ENCODE results near the gene AGTPBP1. TPM values are rescaled to one million over a fixed set of nuclear protein-coding genes. Genes with fewer than 3 reads are reported as not detected.
A peak's percentile ranks its signal among the peaks of the same experiment; 100 is the strongest.
"Not testable (repeated sequence)": the region's sequence is repeated elsewhere in the genome, so short reads cannot be mapped to it uniquely, and the experiment has no call there.

Gene AGTPBP1
- total RNA-seq, 2 experiments from 2014 or later = 39.3 to 41.8 TPM

DNA sequence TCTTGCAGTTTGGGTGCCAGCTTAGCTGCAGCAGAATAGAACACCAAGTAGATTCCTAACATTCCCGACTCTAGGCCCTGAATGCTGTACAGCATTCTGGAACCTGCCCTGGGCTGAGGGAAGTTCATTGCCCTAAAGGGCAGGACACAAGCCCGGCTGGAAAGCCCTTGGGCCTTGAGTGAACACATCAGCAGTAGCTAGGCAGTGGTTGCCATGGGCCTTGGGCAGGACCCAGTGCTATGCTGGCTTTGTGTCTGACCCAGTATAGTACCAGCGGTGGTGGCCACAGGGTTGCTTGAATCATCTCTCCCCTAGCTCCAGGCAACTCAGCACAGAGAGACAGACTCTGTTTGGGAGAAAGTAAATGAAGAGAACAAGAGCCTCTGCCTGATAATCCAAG, 137.8 kb downstream of the AGTPBP1 start:
- POLR2A ChIA-PET = no interaction called here

DNA sequence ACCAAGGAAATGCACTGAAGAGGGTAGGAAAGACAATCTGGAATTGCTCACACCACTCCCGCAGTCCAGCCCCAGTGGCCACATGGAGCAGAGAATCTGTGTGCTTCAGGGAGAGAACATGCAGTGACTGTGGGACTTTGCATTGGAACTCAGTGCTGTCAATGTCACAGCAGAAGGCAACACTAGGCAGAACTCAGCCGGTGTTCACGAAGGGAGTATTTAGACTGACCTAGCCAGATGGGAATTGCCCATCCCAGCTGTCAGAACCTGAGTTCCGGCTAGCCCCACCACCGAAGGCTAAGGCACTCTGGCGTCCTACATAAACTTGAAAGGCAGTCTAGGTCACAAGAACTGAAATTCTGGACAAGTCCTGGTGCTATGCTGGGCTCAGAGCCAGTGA, 139.0 kb downstream of the AGTPBP1 start:
- Mint-ChIP-seq H3K36me3 (ENCODE audit: low read depth) (peaks cover 16% of the 10 kb centered on the region), H3K27ac (no peak overlapping the region), H3K4me1 (peaks cover 22% of the 10 kb centered on the region), H3K9me3 (no peaks in the 10 kb centered on the region), H3K4me3 (no peak overlapping the region), H3K27me3 (no peaks in the 10 kb centered on the region)
- ChIA-PET POLR2A (no interaction called here), CTCF (interaction anchor here (1.1 kb wide), 1 partner anchor 9 kb away, joined by 3 read pairs; no protein-coding TSS in a partner anchor)
- DNase-seq = no peak

More for the DNA sequence above, 137.8 kb downstream of the AGTPBP1 start:
- no peak for DNase-seq
- Mint-ChIP-seq H3K4me1 (peaks cover 20% of the 10 kb centered on the region), H3K4me3 (no peak overlapping the region), H3K27me3 (no peaks in the 10 kb centered on the region), H3K27ac (no peak overlapping the region), H3K9me3 (no peaks in the 10 kb centered on the region), H3K36me3 (ENCODE audit: low read depth) (peaks cover 16% of the 10 kb centered on the region)
- CTCF ChIA-PET = no interaction called here

DNA sequence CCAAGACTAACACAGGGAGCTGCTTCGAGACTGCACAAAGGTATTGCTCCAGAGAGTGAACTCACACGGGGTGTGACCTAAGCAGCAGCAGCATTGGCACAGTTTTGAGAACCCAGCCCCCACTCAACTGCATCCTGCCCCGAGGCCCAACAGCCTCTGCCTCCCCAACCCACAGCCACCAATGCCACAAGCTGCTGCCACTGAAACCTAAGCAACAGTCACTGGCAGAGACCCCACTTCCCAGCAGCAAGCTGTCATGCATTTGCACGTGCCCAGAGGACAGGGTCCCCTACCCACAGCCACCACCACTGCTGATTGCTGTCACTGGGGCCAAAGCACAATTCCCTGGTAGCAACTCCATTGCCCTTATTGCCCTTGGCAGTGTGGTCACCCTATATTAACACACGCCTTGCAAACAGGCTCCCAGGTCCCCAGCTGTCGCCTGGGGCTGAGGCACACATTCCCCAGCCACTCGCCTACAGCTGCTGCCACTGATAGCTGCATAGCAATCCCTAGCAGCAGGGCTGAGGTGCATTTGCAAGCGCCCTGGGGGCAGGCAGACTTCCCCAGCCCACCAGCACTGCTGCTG, 141.0 kb downstream of the AGTPBP1 start:
- Mint-ChIP-seq H3K4me3 (no peak overlapping the region), H3K4me1 (peaks cover 22% of the 10 kb centered on the region), H3K27me3 (no peaks in the 10 kb centered on the region), H3K36me3 (ENCODE audit: low read depth) (peaks cover 16% of the 10 kb centered on the region), H3K27ac (no peak overlapping the region), H3K9me3 (no peaks in the 10 kb centered on the region)
- ChIA-PET POLR2A (no interaction called here), CTCF (no interaction called here)
- DNase-seq = peak; percentile 52

DNA sequence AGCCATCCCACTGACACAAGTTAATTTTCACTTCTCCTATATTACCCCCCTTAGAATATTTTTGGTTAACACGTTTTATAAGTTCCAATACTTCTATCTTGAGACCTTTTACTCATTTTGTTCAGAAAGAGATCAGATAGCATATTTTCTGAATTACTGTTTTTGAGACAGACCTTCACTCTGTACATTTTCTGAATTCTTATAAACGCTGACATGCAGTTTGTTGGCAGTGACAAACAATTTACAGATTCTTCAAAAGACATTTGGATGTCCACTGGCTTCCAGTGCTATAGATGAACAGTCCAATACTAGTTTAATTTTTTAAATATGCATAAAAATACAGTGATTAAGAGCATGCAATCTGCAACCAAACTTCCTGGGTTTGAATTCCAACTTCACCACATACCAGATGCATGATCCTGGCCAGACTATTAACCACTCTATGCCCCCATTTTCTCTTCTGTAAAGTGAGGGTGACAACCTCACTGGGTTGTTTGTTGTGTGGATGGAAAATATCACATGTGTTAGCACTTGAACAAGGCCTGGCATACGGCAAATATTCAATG, 142.1 kb downstream of the AGTPBP1 start:
- Mint-ChIP-seq H3K36me3 (ENCODE audit: low read depth) (peaks cover 10% of the 10 kb centered on the region), H3K4me3 (no peak overlapping the region), H3K9me3 (no peaks in the 10 kb centered on the region), H3K4me1 (peaks cover 22% of the 10 kb centered on the region), H3K27me3 (no peaks in the 10 kb centered on the region), H3K27ac (no peak overlapping the region)
- CTCF ChIA-PET = no interaction called here
- no peak for DNase-seq
- POLR2A ChIA-PET = no interaction called here

DNA sequence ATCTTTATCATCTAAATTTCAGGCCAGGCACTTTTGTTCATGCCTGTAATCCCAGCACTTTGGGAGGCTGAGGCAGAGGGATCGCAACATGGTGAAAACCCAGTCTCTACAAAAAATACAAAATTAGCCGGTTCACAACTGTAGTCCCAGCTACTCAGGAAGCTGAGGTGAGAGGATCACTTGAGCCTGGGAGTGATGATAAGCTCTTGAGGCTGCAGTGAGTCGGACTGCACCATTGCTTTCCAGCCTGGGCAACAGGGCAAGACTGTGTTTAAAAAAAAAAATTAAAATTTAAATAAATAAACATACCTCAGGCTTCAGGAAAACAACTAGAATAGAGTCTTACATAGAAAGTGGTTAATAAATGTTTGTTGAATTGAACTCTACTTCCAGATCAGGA, 147.4 kb downstream of the AGTPBP1 start:
- no peak overlapping the region for H3K27ac Mint-ChIP-seq
- H3K4me1 Mint-ChIP-seq = peaks cover 4% of the 10 kb centered on the region
- no peaks in the 10 kb centered on the region for H3K9me3 Mint-ChIP-seq
- ChIA-PET CTCF (interaction anchor here (3.3 kb wide), 1 partner anchor 16 kb away, joined by 10 read pairs; no protein-coding TSS in a partner anchor), POLR2A (no interaction called here)
- no peak for DNase-seq
- no peak overlapping the region for H3K4me3 Mint-ChIP-seq
- H3K27me3 Mint-ChIP-seq = no peaks in the 10 kb centered on the region
- peaks cover 12% of the 10 kb centered on the region for H3K36me3 Mint-ChIP-seq (ENCODE audit: low read depth)

DNA sequence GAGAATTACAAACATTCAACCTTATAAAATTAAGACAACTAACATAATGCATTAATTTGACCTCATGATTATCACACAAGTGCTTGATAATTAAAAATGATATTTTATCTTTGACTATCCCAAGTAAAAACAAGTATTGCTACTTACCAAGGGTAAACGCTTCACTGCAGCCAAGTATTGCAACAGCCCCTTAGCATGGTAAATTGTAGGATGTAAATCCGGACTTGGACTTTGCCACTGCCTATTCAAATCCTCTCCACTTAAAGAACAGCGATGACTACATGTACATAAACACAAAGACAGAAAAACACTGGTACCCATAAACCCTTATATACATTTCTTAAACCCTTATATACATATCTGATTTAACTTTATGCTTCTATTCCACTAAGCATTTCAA, 155.1 kb downstream of the AGTPBP1 start:
- POLR2A ChIA-PET = no interaction called here
- CTCF ChIA-PET = no interaction called here

DNA sequence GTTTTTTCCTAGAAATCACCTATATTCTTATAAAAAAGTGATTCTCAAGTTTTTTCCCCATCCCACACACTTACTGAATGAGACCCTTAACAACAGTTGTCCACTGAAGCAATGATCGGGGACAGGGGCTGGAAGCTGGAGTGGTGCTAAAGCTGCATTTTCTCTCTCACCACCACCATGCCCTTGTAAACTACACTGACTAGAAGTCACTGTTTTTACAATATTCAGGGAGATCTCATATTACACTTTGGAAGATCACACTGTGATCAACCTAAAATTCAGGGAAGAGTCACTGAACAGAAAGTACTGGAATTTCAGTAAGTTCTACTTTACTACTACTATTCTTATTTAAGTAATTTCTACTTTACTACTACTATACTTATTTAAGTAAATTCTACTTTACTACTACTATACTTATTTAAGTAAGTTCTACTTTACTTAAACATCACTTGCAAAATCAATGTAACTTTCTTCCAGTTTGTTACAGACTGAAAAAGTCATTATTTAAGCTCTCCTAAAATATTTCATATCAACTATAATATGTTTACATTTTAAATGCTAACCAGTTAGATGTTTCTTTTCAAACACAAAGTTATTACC, 164.3 kb downstream of the AGTPBP1 start:
- H3K9me3 Mint-ChIP-seq = no peaks in the 10 kb centered on the region
- ChIA-PET CTCF (no interaction called here), POLR2A (no interaction called here)
- no peak overlapping the region for H3K27ac Mint-ChIP-seq
- peaks cover 13% of the 10 kb centered on the region for H3K36me3 Mint-ChIP-seq (ENCODE audit: low read depth)
- no peaks in the 10 kb centered on the region for H3K4me1 Mint-ChIP-seq
- H3K4me3 Mint-ChIP-seq = no peak overlapping the region
- DNase-seq = no peak
- H3K27me3 Mint-ChIP-seq = no peaks in the 10 kb centered on the region

More for the DNA sequence above, 155.1 kb downstream of the AGTPBP1 start:
- H3K4me3 Mint-ChIP-seq = no peak overlapping the region
- H3K4me1 Mint-ChIP-seq = peaks cover under 1% of the 10 kb centered on the region
- peaks cover 23% of the 10 kb centered on the region for H3K36me3 Mint-ChIP-seq (ENCODE audit: low read depth)
- no peaks in the 10 kb centered on the region for H3K9me3 Mint-ChIP-seq
- no peak for DNase-seq
- no peak overlapping the region for H3K27ac Mint-ChIP-seq
- no peaks in the 10 kb centered on the region for H3K27me3 Mint-ChIP-seq

DNA sequence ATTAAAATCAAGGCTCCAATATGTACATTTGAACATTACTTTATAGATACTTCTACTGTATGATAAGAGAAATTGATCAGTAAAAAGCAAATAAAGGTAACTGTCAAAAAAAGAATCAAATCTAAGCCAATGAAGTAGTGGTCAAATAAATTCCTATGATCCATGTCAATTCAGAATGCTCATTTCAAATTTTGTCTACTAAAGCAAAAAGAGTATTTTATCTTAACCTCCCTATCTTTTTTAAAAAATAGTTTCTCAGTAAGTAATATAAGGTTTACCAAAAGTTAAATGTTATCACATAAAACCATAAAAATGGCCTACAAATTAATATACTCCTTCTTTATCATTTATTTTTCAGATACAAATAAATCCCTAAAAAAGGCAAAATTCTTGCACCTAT, 165.9 kb downstream of the AGTPBP1 start:
- Mint-ChIP-seq H3K9me3 (no peaks in the 10 kb centered on the region), H3K27ac (no peak overlapping the region), H3K36me3 (ENCODE audit: low read depth) (peaks cover 11% of the 10 kb centered on the region), H3K27me3 (no peaks in the 10 kb centered on the region), H3K4me1 (no peaks in the 10 kb centered on the region), H3K4me3 (no peak overlapping the region)
- ChIA-PET CTCF (no interaction called here), POLR2A (no interaction called here)
- DNase-seq = no peak

DNA sequence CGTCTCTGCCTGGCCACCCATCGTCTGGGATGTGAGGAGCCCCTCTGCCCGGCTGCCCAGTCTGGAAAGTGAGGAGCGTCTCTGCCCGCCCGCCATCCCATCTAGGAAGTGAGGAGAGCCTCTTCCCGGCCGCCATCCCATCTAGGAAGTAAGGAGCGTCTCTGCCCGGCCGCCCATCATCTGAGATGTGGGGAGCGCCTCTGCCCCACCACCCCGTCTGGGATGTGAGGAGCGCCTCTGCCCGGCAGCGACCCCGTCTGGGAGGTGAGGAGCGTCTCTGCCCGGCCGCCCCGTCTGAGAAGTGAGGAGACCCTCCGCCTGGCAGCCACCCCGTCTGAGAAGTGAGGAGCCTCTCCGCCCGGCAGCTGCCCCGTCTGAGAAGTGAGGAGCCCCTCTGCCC, 168.2 kb downstream of the AGTPBP1 start:
- CTCF ChIA-PET, H3K27ac Mint-ChIP-seq, H3K4me1 Mint-ChIP-seq, POLR2A ChIA-PET, DNase-seq, H3K27me3 Mint-ChIP-seq, H3K9me3 Mint-ChIP-seq, H3K4me3 Mint-ChIP-seq: not testable (repeated sequence)
- H3K36me3 Mint-ChIP-seq (ENCODE audit: low read depth) = peaks cover 11% of the 10 kb centered on the region

DNA sequence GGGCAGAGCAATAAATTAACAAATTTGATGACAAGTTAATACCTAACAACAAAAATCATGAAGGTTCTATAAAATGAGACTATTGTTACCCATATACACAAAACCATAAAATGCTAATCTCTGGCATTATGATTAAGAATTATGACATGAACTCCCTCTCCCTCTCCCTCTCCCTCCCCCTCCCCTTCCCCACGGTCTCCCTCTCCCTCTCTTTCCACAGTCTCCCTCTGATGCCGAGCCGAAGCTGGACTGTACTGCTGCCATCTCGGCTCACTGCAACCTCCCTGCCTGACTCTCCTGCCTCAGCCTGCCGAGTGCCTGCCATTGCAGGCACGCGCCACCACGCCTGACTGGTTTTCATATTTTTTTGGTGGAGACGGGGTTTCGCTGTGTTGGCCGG, 168.8 kb downstream of the AGTPBP1 start:
- H3K4me3 Mint-ChIP-seq, H3K27me3 Mint-ChIP-seq, DNase-seq, H3K4me1 Mint-ChIP-seq, H3K9me3 Mint-ChIP-seq, H3K27ac Mint-ChIP-seq, POLR2A ChIA-PET, CTCF ChIA-PET: not testable (repeated sequence)
- H3K36me3 Mint-ChIP-seq (ENCODE audit: low read depth) = peaks cover 11% of the 10 kb centered on the region

DNA sequence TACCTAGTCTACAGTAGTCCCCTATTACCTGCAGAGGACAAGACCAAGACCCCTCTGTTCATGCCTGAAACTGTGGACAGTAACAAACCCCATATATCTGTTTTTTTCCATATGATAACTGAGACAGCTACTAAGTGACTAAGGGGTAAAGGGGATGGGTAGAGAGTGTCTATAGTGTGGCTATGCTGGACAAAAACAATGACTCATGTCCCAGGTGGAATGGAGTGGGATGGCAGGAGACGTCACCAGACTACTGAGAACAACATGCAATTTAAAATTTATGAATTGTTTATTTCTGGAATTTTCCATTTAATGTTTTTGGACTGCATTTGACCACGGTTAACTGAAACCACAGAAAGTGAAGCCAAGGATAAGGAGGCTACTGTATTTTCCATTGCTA, 171.8 kb downstream of the AGTPBP1 start:
- no peak overlapping the region for H3K4me3 Mint-ChIP-seq
- DNase-seq = no peak
- H3K27me3 Mint-ChIP-seq = no peaks in the 10 kb centered on the region
- ChIA-PET CTCF (interaction anchor here (0.9 to 1.2 kb wide), 3 partner anchors 9 to 145 kb away, joined by 3 to 4 read pairs (median 3); no protein-coding TSS in a partner anchor), POLR2A (no interaction called here)
- H3K27ac Mint-ChIP-seq = no peak overlapping the region
- no peaks in the 10 kb centered on the region for H3K9me3 Mint-ChIP-seq
- H3K36me3 Mint-ChIP-seq (ENCODE audit: low read depth) = peaks cover 20% of the 10 kb centered on the region
- no peaks in the 10 kb centered on the region for H3K4me1 Mint-ChIP-seq

DNA sequence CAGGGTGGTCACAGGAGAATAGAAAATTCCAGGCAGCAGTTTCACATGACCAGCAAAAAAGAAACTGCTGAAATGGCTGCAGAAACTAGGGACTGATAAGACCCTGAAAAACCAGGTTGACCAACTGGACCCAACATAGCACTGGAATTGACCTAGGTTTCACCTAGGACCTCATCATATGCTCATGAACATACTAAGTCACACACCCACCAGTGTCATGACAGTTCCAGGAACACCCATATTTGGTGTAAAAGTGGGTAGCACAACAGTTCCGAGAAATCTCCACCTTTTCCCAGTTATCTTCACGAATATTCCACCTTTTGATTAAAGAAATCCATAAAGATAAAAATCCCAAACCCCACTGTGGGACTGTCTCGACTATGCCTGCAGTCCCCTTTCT, 182.2 kb downstream of the AGTPBP1 start:
- POLR2A ChIA-PET = no interaction called here
- Mint-ChIP-seq H3K27ac (no peak overlapping the region), H3K9me3 (no peaks in the 10 kb centered on the region)

DNA sequence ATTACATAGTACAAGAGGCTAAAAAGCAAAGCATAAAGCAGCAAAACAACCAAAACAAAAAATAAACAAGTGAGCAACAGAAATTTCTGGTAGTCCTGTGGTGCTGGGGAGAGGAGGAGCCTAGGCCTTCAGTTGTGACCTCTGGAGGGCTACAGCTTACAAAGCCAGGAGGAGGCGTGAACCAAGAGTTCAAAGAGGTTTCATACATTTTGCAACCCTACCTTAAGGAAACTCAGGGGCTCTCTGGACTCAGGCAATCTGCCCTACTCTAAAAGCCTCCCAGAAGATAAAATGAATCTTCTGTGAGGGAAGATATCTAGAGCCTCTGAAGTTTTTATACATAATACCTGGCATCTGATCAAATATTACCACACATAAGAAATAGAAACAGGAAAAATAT, 187.4 kb downstream of the AGTPBP1 start:
- DNase-seq = no peak
- CTCF ChIA-PET = no interaction called here
- no peak overlapping the region for H3K27ac Mint-ChIP-seq
- no peaks in the 10 kb centered on the region for H3K27me3 Mint-ChIP-seq
- H3K4me1 Mint-ChIP-seq = peaks cover 3% of the 10 kb centered on the region
- POLR2A ChIA-PET = no interaction called here
- no peak overlapping the region for H3K4me3 Mint-ChIP-seq
- H3K36me3 Mint-ChIP-seq (ENCODE audit: low read depth) = peaks cover 6% of the 10 kb centered on the region
- H3K9me3 Mint-ChIP-seq = no peaks in the 10 kb centered on the region

More for the DNA sequence above, 182.2 kb downstream of the AGTPBP1 start:
- H3K27me3 Mint-ChIP-seq = no peaks in the 10 kb centered on the region
- peaks cover 4% of the 10 kb centered on the region for H3K36me3 Mint-ChIP-seq (ENCODE audit: low read depth)
- no peaks in the 10 kb centered on the region for H3K4me1 Mint-ChIP-seq
- no peak overlapping the region for H3K4me3 Mint-ChIP-seq
- no peak for DNase-seq
- CTCF ChIA-PET = no interaction called here

DNA sequence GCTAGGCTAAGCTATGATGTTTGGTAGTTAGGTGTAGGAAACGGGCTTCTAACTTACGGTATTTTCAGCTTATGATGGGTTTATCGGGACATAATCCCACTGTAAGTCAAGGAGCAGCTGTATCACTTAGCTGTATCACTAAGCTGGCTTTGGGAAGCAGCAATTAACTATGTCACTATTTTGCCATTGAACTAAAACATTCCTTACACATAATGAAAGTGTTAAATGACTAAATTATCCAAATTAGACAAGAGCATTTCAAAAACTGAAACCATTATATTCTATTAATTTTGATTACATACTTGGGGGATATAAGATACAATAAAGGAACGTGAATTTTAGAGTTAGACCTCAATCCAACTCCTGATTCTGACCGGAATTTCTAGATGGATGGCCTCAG, 188.3 kb downstream of the AGTPBP1 start:
- Mint-ChIP-seq H3K36me3 (ENCODE audit: low read depth) (peaks cover 6% of the 10 kb centered on the region), H3K27me3 (no peaks in the 10 kb centered on the region), H3K4me1 (peaks cover 3% of the 10 kb centered on the region), H3K9me3 (no peaks in the 10 kb centered on the region), H3K4me3 (no peak overlapping the region), H3K27ac (no peak overlapping the region)
- DNase-seq = no peak
- POLR2A ChIA-PET = no interaction called here
- CTCF ChIA-PET = interaction anchor here (0.5 kb wide), 1 partner anchor 1845 kb away, joined by 3 read pairs; no protein-coding TSS in a partner anchor
